Measurements from ENCODE around the gene ASB4. TPM values are rescaled to one million over a fixed set of nuclear protein-coding genes. Genes with fewer than 3 reads are reported as not detected.
"Not testable (repeated sequence)": the region's sequence is repeated elsewhere in the genome, so short reads cannot be mapped to it uniquely, and the experiment has no call there.

The ASB4 gene
- polyA plus RNA-seq, 1 experiment = 0.06 TPM

DNA sequence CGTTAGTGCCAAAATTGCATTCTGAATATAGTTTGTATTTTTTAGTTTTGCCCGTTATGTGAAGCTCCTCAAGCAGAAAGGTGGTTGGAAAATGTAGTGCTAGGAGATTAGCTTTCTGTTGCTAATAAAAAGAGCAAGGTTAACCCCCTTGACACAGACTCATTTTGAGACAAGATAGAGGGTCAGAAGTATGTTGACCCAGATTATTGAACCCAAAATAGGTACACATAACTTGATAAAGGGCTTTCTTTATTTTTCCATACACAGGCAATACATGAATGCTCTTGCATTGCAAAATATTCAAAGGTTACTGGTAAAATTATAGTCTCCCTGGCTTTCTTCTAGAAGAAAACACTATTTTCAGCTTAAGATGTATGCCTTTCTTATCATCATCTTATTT is 40.9 kb upstream of the ASB4 start:
- Histone ChIP-seq H3K27ac (ENCODE audit: low read depth, low read length) (no peak overlapping the region), H3K27me3 (ENCODE audit: control insufficient read depth, insufficient read depth, low read length) (no peaks in the 10 kb centered on the region), H3K9me3 (ENCODE audit: control insufficient read depth, insufficient read depth, low read length) (no peaks in the 10 kb centered on the region), H3K4me3 (ENCODE audit: low read depth, low read length) (no peak overlapping the region)
- ChIA-PET POLR2A (no interaction called here), CTCF (no interaction called here)
- no peak for DNase-seq (ENCODE audit: low read depth, low spot score)
- TF ChIP-seq CTCF (IDR thresholded peaks at IDR 0.05; ENCODE audit: low read depth, low read length) = no peak

DNA sequence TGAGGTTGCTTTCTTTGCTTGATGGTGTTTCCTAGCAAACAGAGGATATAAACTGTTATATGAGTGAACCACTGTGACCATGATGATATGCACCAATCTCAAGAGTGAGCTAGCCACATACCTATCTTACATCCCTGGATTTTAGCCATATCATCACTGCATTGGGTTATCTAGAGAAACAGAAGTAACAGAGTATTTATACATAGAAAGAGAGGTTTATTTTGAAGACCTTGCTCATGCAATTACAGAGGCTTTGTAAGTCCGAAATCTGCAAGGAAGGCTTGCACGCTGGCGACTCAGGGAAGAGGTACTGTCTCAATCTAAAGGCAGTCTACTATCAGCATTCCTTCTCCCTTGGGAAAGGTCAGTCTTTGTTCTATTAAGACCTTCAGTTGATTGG is 39.1 kb upstream of the ASB4 start:
- TF ChIP-seq CTCF (IDR thresholded peaks at IDR 0.05; ENCODE audit: low read depth, low read length) = no peak
- H3K9me3 ChIP-seq (ENCODE audit: control insufficient read depth, insufficient read depth, low read length) = no peaks in the 10 kb centered on the region
- H3K27ac ChIP-seq (ENCODE audit: low read depth, low read length) = no peak overlapping the region
- no peak overlapping the region for H3K4me3 ChIP-seq (ENCODE audit: low read depth, low read length)
- CTCF ChIA-PET = interaction anchor here (1.2 kb wide), 1 partner anchor 65 kb away, joined by 4 read pairs; no protein-coding TSS in a partner anchor
- POLR2A ChIA-PET = no interaction called here
- no peaks in the 10 kb centered on the region for H3K27me3 ChIP-seq (ENCODE audit: control insufficient read depth, insufficient read depth, low read length)
- no peak for DNase-seq (ENCODE audit: low read depth, low spot score)

GRCh38 chr7:95454438-95455045 is 31.2 kb upstream of the ASB4 start:
- H3K27ac ChIP-seq (ENCODE audit: low read depth, low read length) = no peak overlapping the region
- DNase-seq (ENCODE audit: low read depth, low spot score) = no peak
- ChIA-PET CTCF (interaction anchor here (1.8 kb wide), 1 partner anchor 22 kb away, joined by 9 read pairs; no protein-coding TSS in a partner anchor), POLR2A (no interaction called here)
- no peaks in the 10 kb centered on the region for H3K27me3 ChIP-seq (ENCODE audit: control insufficient read depth, insufficient read depth, low read length)
- no peaks in the 10 kb centered on the region for H3K9me3 ChIP-seq (ENCODE audit: control insufficient read depth, insufficient read depth, low read length)
- no peak for TF ChIP-seq CTCF (IDR thresholded peaks at IDR 0.05; ENCODE audit: low read depth, low read length)
- no peak overlapping the region for H3K4me3 ChIP-seq (ENCODE audit: low read depth, low read length)

- DNase-seq (ENCODE audit: low read depth, low spot score) = no peak
- ChIA-PET CTCF (no interaction called here), POLR2A (no interaction called here)
- Histone ChIP-seq H3K9me3 (ENCODE audit: control insufficient read depth, insufficient read depth, low read length) (no peaks in the 10 kb centered on the region), H3K27me3 (ENCODE audit: control insufficient read depth, insufficient read depth, low read length) (no peaks in the 10 kb centered on the region), H3K27ac (ENCODE audit: low read depth, low read length) (no peak overlapping the region), H3K4me3 (ENCODE audit: low read depth, low read length) (no peak overlapping the region)
- TF ChIP-seq CTCF (IDR thresholded peaks at IDR 0.05; ENCODE audit: low read depth, low read length) = no peak
These were observed 27.8 kb upstream of the ASB4 start for GRCh38 chr7:95457947-95458346.

GRCh38 chr7:95460653-95461052 is 25.1 kb upstream of the ASB4 start:
- H3K27me3 ChIP-seq (ENCODE audit: control insufficient read depth, insufficient read depth, low read length); H3K9me3 ChIP-seq (ENCODE audit: control insufficient read depth, insufficient read depth, low read length); H3K27ac ChIP-seq (ENCODE audit: low read depth, low read length); H3K4me3 ChIP-seq (ENCODE audit: low read depth, low read length); POLR2A ChIA-PET; DNase-seq (ENCODE audit: low read depth, low spot score): not testable (repeated sequence)
- CTCF ChIA-PET = interaction anchor here (1.3 kb wide), 1 partner anchor 51 kb away, joined by 3 read pairs; no protein-coding TSS in a partner anchor
